ENCODE data around the gene LMNTD2. TPM values are rescaled to one million over a fixed set of nuclear protein-coding genes. Genes with fewer than 3 reads are reported as not detected.

LMNTD2 gene
- total and polyA plus RNA-seq, 2 of the 13 experiments (the other 11 are each of a cell fraction or from before 2014, with no cell fraction given): 1.1 to 3.1 TPM

DNA sequence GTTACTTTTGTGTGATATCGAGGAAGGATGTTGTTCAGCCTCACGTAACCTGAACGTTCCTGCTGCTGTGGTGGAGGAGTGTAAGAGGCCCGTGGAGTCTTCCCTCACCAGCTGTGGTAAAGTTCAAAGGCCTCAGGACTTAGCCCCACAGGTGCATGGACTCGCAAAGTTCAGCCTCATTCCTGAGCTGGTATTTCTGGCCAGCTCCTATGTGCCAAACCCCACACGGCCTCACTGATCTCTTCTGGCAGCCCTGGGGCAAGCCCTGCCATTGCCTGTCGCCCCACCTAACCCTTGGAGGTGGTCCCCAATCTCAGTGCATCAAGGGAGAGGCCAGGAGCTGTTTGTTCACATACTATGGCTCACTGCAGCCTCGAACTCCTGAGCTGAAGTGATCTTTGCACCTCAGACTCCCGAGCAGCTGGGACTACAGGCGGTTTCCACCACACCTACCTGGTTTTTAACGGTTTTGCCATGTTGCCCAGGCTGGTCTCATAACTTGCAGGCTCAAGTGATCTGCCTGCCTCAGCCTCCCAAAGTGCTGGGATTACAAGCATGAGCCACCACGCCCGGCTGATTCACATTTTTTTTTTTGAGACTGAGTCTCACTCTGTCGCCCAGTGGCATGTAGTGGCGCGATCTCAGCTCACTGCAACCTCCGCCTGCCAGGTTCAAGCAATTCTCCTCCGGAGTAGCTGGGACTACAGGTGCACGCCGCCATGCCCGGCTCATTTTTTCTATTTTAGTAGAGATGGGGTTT is 17.9 kb upstream of the LMNTD2 start (continued):
- TF ChIP-seq, protein P1, sequence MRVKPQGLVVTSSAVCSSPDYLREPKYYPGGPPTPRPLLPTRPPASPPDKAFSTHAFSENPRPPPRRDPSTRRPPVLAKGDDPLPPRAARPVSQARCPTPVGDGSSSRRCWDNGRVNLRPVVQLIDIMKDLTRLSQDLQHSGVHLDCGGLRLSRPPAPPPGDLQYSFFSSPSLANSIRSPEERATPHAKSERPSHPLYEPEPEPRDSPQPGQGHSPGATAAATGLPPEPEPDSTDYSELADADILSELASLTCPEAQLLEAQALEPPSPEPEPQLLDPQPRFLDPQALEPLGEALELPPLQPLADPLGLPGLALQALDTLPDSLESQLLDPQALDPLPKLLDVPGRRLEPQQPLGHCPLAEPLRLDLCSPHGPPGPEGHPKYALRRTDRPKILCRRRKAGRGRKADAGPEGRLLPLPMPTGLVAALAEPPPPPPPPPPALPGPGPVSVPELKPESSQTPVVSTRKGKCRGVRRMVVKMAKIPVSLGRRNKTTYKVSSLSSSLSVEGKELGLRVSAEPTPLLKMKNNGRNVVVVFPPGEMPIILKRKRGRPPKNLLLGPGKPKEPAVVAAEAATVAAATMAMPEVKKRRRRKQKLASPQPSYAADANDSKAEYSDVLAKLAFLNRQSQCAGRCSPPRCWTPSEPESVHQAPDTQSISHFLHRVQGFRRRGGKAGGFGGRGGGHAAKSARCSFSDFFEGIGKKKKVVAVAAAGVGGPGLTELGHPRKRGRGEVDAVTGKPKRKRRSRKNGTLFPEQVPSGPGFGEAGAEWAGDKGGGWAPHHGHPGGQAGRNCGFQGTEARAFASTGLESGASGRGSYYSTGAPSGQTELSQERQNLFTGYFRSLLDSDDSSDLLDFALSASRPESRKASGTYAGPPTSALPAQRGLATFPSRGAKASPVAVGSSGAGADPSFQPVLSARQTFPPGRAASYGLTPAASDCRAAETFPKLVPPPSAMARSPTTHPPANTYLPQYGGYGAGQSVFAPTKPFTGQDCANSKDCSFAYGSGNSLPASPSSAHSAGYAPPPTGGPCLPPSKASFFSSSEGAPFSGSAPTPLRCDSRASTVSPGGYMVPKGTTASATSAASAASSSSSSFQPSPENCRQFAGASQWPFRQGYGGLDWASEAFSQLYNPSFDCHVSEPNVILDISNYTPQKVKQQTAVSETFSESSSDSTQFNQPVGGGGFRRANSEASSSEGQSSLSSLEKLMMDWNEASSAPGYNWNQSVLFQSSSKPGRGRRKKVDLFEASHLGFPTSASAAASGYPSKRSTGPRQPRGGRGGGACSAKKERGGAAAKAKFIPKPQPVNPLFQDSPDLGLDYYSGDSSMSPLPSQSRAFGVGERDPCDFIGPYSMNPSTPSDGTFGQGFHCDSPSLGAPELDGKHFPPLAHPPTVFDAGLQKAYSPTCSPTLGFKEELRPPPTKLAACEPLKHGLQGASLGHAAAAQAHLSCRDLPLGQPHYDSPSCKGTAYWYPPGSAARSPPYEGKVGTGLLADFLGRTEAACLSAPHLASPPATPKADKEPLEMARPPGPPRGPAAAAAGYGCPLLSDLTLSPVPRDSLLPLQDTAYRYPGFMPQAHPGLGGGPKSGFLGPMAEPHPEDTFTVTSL (CRISPR knock-in tag; IDR thresholded peaks at IDR 0.05; ENCODE audit: borderline replicate concordance): no peak
- 0 out of 2 replicates have a peak, but pooled peaks have one; percentile 33 for TF ChIP-seq ARNTL (CRISPR knock-in tag; IDR thresholded peaks at IDR 0.05)
- no peak for TF ChIP-seq ZNF224 (CRISPR knock-in tag; IDR thresholded peaks at IDR 0.05)
- TF ChIP-seq, protein P2, sequence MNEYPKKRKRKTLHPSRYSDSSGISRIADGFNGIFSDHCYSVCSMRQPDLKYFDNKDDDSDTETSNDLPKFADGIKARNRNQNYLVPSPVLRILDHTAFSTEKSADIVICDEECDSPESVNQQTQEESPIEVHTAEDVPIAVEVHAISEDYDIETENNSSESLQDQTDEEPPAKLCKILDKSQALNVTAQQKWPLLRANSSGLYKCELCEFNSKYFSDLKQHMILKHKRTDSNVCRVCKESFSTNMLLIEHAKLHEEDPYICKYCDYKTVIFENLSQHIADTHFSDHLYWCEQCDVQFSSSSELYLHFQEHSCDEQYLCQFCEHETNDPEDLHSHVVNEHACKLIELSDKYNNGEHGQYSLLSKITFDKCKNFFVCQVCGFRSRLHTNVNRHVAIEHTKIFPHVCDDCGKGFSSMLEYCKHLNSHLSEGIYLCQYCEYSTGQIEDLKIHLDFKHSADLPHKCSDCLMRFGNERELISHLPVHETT (CRISPR knock-in tag; conservative IDR thresholded peaks at IDR 0.05): no peak
- TF ChIP-seq ZFP1 (CRISPR knock-in tag; IDR thresholded peaks at IDR 0.05): no peak
- TF ChIP-seq ZNF121 (CRISPR knock-in tag; IDR thresholded peaks at IDR 0.05): no peak
- no peak for TF ChIP-seq CBX2 (IDR thresholded peaks at IDR 0.05; ENCODE audit: low read depth, low read length)
- TF ChIP-seq CBX2 (CRISPR knock-in tag; IDR thresholded peaks at IDR 0.05; ENCODE audit: low read depth): no peak
- no peak for TF ChIP-seq SNAPC2 (CRISPR knock-in tag; IDR thresholded peaks at IDR 0.05)
- TF ChIP-seq ZNF747 (CRISPR knock-in tag; IDR thresholded peaks at IDR 0.05; ENCODE audit: borderline replicate concordance): no peak
- TF ChIP-seq SOX6 (IDR thresholded peaks at IDR 0.05): no peak
- TF ChIP-seq SOX6 (CRISPR knock-in tag; IDR thresholded peaks at IDR 0.05): 0 out of 2 replicates have a peak, but pooled peaks have one; percentile 11
- TF ChIP-seq, protein P3, sequence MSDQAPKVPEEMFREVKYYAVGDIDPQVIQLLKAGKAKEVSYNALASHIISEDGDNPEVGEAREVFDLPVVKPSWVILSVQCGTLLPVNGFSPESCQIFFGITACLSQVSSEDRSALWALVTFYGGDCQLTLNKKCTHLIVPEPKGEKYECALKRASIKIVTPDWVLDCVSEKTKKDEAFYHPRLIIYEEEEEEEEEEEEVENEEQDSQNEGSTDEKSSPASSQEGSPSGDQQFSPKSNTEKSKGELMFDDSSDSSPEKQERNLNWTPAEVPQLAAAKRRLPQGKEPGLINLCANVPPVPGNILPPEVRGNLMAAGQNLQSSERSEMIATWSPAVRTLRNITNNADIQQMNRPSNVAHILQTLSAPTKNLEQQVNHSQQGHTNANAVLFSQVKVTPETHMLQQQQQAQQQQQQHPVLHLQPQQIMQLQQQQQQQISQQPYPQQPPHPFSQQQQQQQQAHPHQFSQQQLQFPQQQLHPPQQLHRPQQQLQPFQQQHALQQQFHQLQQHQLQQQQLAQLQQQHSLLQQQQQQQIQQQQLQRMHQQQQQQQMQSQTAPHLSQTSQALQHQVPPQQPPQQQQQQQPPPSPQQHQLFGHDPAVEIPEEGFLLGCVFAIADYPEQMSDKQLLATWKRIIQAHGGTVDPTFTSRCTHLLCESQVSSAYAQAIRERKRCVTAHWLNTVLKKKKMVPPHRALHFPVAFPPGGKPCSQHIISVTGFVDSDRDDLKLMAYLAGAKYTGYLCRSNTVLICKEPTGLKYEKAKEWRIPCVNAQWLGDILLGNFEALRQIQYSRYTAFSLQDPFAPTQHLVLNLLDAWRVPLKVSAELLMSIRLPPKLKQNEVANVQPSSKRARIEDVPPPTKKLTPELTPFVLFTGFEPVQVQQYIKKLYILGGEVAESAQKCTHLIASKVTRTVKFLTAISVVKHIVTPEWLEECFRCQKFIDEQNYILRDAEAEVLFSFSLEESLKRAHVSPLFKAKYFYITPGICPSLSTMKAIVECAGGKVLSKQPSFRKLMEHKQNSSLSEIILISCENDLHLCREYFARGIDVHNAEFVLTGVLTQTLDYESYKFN (CRISPR knock-in tag; conservative IDR thresholded peaks at IDR 0.05): peak; percentile 26; the same call in 1 of the 2 replicates
- TF ChIP-seq MATR3 (CRISPR knock-in tag; IDR thresholded peaks at IDR 0.05): no peak
- TF ChIP-seq ZFP62 (CRISPR knock-in tag; IDR thresholded peaks at IDR 0.05): no peak
- no peak for TF ChIP-seq ZNF567 (CRISPR knock-in tag; IDR thresholded peaks at IDR 0.05; ENCODE audit: borderline replicate concordance)
- no peak for TF ChIP-seq ZNF83 (CRISPR knock-in tag; IDR thresholded peaks at IDR 0.05; ENCODE audit: borderline replicate concordance)
- TF ChIP-seq MTF1 (CRISPR knock-in tag; IDR thresholded peaks at IDR 0.05): no peak
- TF ChIP-seq HMGA1 (CRISPR knock-in tag; conservative IDR thresholded peaks at IDR 0.05): no peak
- TF ChIP-seq TBX2 (CRISPR knock-in tag; IDR thresholded peaks at IDR 0.05; ENCODE audit: borderline replicate concordance): peak; percentile 18; the same call in 1 of the 2 replicates
- no peak for TF ChIP-seq ZNF572 (CRISPR knock-in tag; IDR thresholded peaks at IDR 0.05)

Data from HepG2 (cell line).